Measurements from ENCODE around the gene NSG1. TPM values are rescaled to one million over a fixed set of nuclear protein-coding genes. Genes with fewer than 3 reads are reported as not detected.

Gene NSG1
- total and polyA plus RNA-seq, 2 of the 8 experiments (the other 6 are each of a cell fraction or from before 2014, with no cell fraction given): 35.7 to 61.4 TPM

- ChIA-PET POLR2A (ENCODE audit: partially characterized antibody) (no interaction called here), CTCF (ENCODE audit: partially characterized antibody) (interaction anchor here (0.7 to 1.0 kb wide), 2 partner anchors 18 to 24 kb away, joined by 4 read pairs; no protein-coding TSS in a partner anchor)
- Histone ChIP-seq H2BK12ac (ENCODE audit: low read depth, low read length) (no peak overlapping the region), H3K27me3 (replicated peaks in 1 of 4; ENCODE audit: control insufficient read depth in 3 of 4, extremely low read depth in 1 of 4, insufficient read depth in 3 of 4, low read length in 3 of 4) (no peaks in the 10 kb centered on the region), H2BK120ac (replicated peaks; ENCODE audit: low read depth, low read length) (no peak overlapping the region), H3K14ac (ENCODE audit: insufficient read length) (no peak overlapping the region), H3K36me3 (ENCODE audit: control insufficient read depth in 2 of 4, insufficient read depth in 4 of 4, low read length in 3 of 4) (peaks cover 0 to 7% (median 0%) of the 10 kb centered on the region in 4 experiments; a peak in 1 of 8 replicates), H3K23me2 (ENCODE audit: low read depth, low read length) (no peaks in the 10 kb centered on the region), H3K4ac (replicated peaks; ENCODE audit: insufficient read length, low read depth, low read length) (no peak overlapping the region), H3K9ac (replicated peaks in 1 of 4; ENCODE audit: extremely low read depth in 1 of 4, low read depth in 3 of 4, low read length in 3 of 4) (no peak overlapping the region), H2AK5ac (ENCODE audit: low read depth, low read length) (no peak overlapping the region), H4K20me1 (replicated peaks in 1 of 2; ENCODE audit: control insufficient read depth in 1 of 2, insufficient read depth in 2 of 2, low read length in 2 of 2) (no peaks in the 10 kb centered on the region), H3K4me3 (ENCODE audit: extremely low read depth in 1 of 4, insufficient read depth in 2 of 4, low read depth in 3 of 4, low read length in 4 of 4) (no peak overlapping the region), H3K27ac (ENCODE audit: low read depth, low read length) (no peak overlapping the region), H3K18ac (ENCODE audit: extremely low read depth, low read length) (no peak overlapping the region), H3K79me1 (ENCODE audit: low read depth, low read length) (no peaks in the 10 kb centered on the region; the same call in 1 of the 2 replicates), H2BK5ac (ENCODE audit: low read depth, low read length) (no peak overlapping the region), H3K23ac (ENCODE audit: insufficient read length) (no peak overlapping the region), H2BK15ac (ENCODE audit: low read length) (no peak overlapping the region), H3K79me2 (ENCODE audit: control insufficient read depth in 1 of 2, insufficient read depth in 2 of 2, low read length in 2 of 2) (no peaks in the 10 kb centered on the region), H3K4me1 (replicated peaks in 1 of 4; ENCODE audit: control insufficient read depth in 3 of 4, insufficient read depth in 4 of 4, low read length in 3 of 4) (no peaks in the 10 kb centered on the region; a peak in 3 of 7 replicates), H2AFZ (ENCODE audit: low read length) (no peak overlapping the region), H4K91ac (replicated peaks; ENCODE audit: insufficient read length, low read length) (no peak overlapping the region), H3K4me2 (ENCODE audit: insufficient read depth in 1 of 2, low read depth in 2 of 2, low read length in 2 of 2) (no peak overlapping the region), H2BK20ac (ENCODE audit: low read length) (no peak overlapping the region), H4K8ac (ENCODE audit: extremely low read depth, insufficient read depth, low read length) (no peak overlapping the region), H3K9me3 (ENCODE audit: insufficient read depth in 2 of 2, low read depth in 1 of 2, low read length in 1 of 2) (no peaks in the 10 kb centered on the region), H4K5ac (ENCODE audit: insufficient read length, low read depth, low read length) (no peak overlapping the region), H3K56ac (replicated peaks; ENCODE audit: insufficient read length, low read depth, low read length) (no peak overlapping the region)
- DNase-seq (ENCODE audit: low read depth in 1 of 2, low spot score in 2 of 2): no peak
- 82% methylated on average over 13 of the region's 13 CpGs; no CpG with 5 or more reads in 1 of the 2 experiments for WGBS, 2 experiments (ENCODE audit: extremely low coverage in 1 of 2, insufficient coverage in 1 of 2, insufficient read length in 1 of 2, insufficient replicate concordance in 2 of 2, low coverage in 1 of 2, low lambda C conversion rate in 2 of 2, missing lambda C conversion rate in 1 of 2)
- no peak for FAIRE-seq
- TF ChIP-seq ZNF274 (IDR thresholded peaks at IDR 0.05; ENCODE audit: borderline replicate concordance, extremely low read depth, low read length) (no peak), KDM4A (IDR thresholded peaks at IDR 0.05; ENCODE audit: low read depth, low read length, severe bottlenecking) (no peak), EZH2 (IDR thresholded peaks at IDR 0.05; ENCODE audit: low read depth, low read length, severe bottlenecking) (no peak), BRCA1 (IDR thresholded peaks at IDR 0.05; ENCODE audit: low read depth, low read length) (no peak), USF2 (IDR thresholded peaks at IDR 0.05; ENCODE audit: low read length) (no peak), SUZ12 (IDR thresholded peaks at IDR 0.05; ENCODE audit: low read length) (no peak), JUN (IDR thresholded peaks at IDR 0.05; ENCODE audit: low read depth, low read length) (no peak), ATF2 (IDR thresholded peaks at IDR 0.05; ENCODE audit: low read length) (no peak), SAP30 (IDR thresholded peaks at IDR 0.05; ENCODE audit: insufficient read depth, insufficient replicate concordance, low read length) (no peak), SIRT6 (IDR thresholded peaks at IDR 0.05; ENCODE audit: low read length) (no peak), CEBPB (IDR thresholded peaks at IDR 0.05; ENCODE audit: low read depth, low read length) (no peak), RFX5 (IDR thresholded peaks at IDR 0.05; ENCODE audit: borderline replicate concordance, low read depth, low read length) (no peak)
Observed at GRCh38 chr4:4402966-4403365, 16.1 kb downstream of the NSG1 start.

Data from H1 (cell line).